ENCODE data around the gene CNTN1. TPM values are rescaled to one million over a fixed set of nuclear protein-coding genes. Genes with fewer than 3 reads are reported as not detected.
"Not testable (repeated sequence)": the region's sequence is repeated elsewhere in the genome, so short reads cannot be mapped to it uniquely, and the experiment has no call there.

Gene CNTN1
- total RNA-seq, 2 donors from 2014 or later, result not detected

DNA sequence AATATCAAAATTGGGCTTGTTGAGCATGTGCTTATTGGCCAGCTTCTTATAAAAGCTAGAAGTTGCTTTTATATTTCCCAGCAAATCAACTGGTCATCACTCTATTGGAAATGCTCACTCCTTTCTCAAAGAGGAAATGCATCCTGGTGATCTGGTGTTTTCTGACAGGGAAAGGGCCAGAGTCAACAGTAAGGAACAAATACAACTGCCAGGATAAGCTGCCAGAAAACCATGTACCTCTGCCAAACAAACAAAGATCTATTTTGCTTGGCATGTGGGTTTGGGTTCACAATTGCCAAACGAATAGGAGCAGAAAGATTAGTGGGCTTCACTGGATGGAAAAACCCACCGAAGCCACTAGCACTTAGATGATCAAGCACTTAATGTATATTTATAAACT, 369.0 kb downstream of the CNTN1 start:
- H3K27ac Mint-ChIP-seq, result no peak overlapping the region
- no peaks in the 10 kb centered on the region for H3K4me1 Mint-ChIP-seq (ENCODE audit: low read depth)
- no peaks in the 10 kb centered on the region for H3K36me3 Mint-ChIP-seq (ENCODE audit: insufficient read depth in 2 of 2)
- H3K27me3 Mint-ChIP-seq (ENCODE audit: low read depth), result no peaks in the 10 kb centered on the region
- no peaks in the 10 kb centered on the region for H3K9me3 Mint-ChIP-seq
- no peak overlapping the region for H3K4me3 Mint-ChIP-seq
- ATAC-seq (replicated peaks in 1 of 2) (no peak), DNase-seq (no peak)

DNA sequence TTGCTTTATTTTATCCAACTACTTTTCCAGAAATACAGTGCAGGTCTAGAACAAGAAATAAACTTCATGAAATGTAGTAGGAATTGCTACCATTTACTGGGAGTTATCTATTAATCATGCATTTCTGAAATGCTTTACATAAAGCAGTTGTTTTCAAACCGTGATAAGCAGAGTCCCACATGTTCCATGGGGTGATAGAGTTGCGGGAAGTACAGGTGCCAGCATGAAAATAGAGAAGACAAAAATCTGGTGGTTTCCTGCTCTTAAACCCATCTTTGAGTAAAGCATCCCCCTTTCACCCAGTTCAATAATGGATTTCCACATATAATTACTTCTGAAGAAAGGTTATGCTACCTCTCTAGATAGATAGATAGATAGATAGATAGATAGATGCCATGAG, 372.2 kb downstream of the CNTN1 start:
- Mint-ChIP-seq H3K4me1 (ENCODE audit: low read depth) (no peaks in the 10 kb centered on the region), H3K36me3 (ENCODE audit: insufficient read depth in 2 of 2) (no peaks in the 10 kb centered on the region), H3K4me3 (no peak overlapping the region), H3K27ac (no peak overlapping the region), H3K9me3 (no peaks in the 10 kb centered on the region), H3K27me3 (ENCODE audit: low read depth) (no peaks in the 10 kb centered on the region)
- DNase-seq (no peak), ATAC-seq (replicated peaks in 1 of 2) (no peak)

DNA sequence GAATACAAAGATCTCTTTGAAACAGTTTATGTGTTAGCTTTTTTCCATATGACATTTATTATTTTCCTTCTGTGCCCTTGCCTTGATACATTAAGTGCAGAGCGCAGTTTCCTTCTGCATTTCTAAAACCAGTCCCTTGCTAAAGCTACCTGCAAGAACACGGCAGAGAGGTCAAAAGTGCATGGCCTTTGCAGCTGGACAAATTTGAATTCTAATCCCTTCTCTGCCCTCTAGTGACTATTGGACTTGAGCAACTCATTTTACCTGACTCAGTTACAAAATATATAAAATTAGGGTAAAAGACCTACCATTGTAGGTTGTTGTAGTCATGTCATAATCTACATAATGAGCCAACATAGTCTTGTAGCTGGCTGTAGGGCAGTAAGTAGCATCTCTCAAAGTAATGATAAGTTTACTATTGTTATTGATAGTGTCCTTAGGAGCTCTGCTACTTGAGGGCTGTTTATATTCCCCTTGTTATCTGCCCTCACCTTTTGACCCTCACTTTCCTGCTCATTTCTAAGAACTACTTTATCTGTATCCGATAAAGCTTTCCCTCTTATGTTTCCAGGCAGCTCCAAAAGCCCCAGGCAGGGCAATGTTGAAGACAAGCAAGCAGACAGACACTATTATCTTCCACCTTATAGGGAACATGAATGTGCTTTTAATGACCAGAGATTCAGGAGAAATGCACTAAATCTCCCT, 375.9 kb downstream of the CNTN1 start:
- Mint-ChIP-seq H3K36me3 (ENCODE audit: insufficient read depth in 2 of 2) (no peaks in the 10 kb centered on the region), H3K4me1 (ENCODE audit: low read depth) (no peaks in the 10 kb centered on the region), H3K27me3 (ENCODE audit: low read depth) (no peaks in the 10 kb centered on the region), H3K4me3 (no peak overlapping the region), H3K27ac (no peak overlapping the region), H3K9me3 (no peaks in the 10 kb centered on the region)
- DNase-seq (no peak), ATAC-seq (replicated peaks in 1 of 2) (no peak)

DNA sequence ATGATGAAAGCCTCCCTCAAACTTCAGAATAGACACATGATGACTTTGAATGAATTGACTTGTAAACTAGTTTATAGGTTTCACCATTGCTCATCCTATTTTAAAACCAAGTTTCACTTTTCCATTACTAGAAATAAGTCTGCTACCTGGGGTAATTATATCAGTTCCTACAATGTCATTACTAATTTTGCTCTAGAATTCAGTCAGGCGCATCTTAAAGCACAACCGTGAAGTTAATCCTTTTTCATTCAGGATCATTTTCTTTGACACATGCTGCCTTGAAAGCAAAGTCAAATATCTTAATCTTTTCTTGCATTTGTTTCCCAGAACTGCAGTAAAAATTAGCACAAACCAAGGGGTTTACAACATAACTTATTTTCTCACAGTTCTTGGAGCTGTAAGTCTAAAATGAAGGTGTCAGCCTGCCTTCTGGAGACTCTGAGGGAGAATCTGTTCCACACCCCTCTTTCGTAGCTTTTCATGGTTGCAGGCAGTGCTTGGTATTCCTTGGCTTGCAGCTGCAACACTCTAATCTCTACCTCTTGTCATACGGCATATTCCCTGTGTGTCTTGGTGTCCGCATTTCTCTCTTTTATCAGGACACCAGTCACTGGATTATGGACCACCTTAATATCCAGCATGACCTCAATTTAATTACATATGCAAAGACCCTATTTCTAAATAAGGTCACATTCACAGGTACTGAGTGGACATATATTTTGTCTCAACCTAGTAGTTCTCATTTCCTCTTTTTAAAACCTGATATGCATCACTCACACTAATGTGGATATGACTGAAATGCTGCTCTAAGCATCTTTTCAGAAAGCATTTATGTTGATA, 381.6 kb downstream of the CNTN1 start:
- Mint-ChIP-seq H3K36me3 (ENCODE audit: insufficient read depth in 2 of 2) (no peaks in the 10 kb centered on the region), H3K27me3 (ENCODE audit: low read depth) (no peaks in the 10 kb centered on the region), H3K27ac (no peak overlapping the region), H3K4me3 (no peak overlapping the region), H3K9me3 (peaks cover 0 to 3% of the 10 kb centered on the region in 2 donors), H3K4me1 (ENCODE audit: low read depth) (no peaks in the 10 kb centered on the region)
- no peak for ATAC-seq (replicated peaks in 1 of 2)
- DNase-seq, result no peak

DNA sequence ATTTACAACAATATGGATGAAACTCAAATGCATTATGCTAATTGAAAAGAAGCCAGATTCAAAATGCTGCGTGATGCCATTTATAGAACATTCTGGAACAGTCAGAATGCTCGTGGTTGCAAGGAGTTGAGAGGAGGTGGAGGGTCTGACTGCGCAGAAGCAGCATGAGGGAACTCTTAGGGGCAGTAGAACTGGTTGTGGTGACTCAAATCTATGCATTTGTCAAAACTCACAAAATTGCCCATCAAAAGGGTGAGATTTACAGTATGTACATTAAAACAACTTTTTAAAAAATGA, 382.2 kb downstream of the CNTN1 start:
- H3K27me3 Mint-ChIP-seq (ENCODE audit: low read depth), result no peaks in the 10 kb centered on the region
- DNase-seq (no peak), ATAC-seq (replicated peaks in 1 of 2) (no peak)
- no peak overlapping the region for H3K4me3 Mint-ChIP-seq
- H3K4me1 Mint-ChIP-seq (ENCODE audit: low read depth), result no peaks in the 10 kb centered on the region
- H3K27ac Mint-ChIP-seq, result no peak overlapping the region
- H3K36me3 Mint-ChIP-seq (ENCODE audit: insufficient read depth in 2 of 2), result no peaks in the 10 kb centered on the region
- H3K9me3 Mint-ChIP-seq, result peaks cover under 1 to 3% of the 10 kb centered on the region in 2 donors

DNA sequence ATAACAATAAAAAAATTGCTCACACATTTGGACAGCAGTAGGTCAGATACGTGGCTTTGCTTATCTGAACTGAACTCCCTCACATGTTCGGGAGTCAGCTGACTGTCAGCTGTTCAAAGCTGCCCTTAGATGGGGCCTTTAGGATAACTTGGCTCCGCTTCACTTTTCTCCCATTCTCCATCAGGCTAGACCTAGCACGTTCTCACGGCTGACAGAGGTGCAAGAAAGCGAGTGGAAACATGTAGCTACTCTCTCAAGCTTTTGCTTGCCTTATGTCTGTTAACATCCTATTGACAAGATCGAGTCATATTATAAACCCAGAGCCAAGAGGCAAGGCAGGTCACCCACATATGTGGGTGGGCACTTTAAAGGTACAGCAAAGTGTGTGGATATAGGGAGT, 383.9 kb downstream of the CNTN1 start:
- no peak for ATAC-seq (replicated peaks in 1 of 2)
- H3K27ac Mint-ChIP-seq, result no peak overlapping the region
- H3K36me3 Mint-ChIP-seq (ENCODE audit: insufficient read depth in 2 of 2), result peaks cover 0 to 3% of the 10 kb centered on the region in 2 donors
- H3K27me3 Mint-ChIP-seq (ENCODE audit: low read depth), result no peaks in the 10 kb centered on the region
- peaks cover 6 to 7% of the 10 kb centered on the region in 2 donors for H3K9me3 Mint-ChIP-seq
- no peak for DNase-seq
- H3K4me3 Mint-ChIP-seq, result no peak overlapping the region
- H3K4me1 Mint-ChIP-seq (ENCODE audit: low read depth), result no peaks in the 10 kb centered on the region

DNA sequence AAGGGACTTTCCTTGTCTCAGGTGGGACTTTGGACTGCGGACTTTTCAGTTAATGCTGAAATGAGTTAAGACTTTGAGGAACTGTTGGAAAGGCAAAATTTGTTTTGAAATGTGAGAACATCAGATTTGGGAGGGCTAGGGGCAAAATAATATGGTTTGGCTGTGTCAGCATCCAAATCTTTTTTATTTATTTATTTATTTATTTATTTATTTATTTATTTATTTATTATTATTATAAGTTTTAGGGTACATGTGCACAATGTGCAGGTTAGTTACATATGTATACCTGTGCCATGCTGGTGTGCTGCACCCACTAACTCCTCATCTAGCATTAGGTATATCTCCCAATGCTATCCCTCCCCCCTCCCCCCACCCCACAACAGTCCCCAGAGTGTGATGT, 389.0 kb downstream of the CNTN1 start:
- DNase-seq; H3K36me3 Mint-ChIP-seq (ENCODE audit: insufficient read depth in 2 of 2); H3K27ac Mint-ChIP-seq; H3K4me3 Mint-ChIP-seq; H3K4me1 Mint-ChIP-seq (ENCODE audit: low read depth); ATAC-seq (replicated peaks in 1 of 2); H3K27me3 Mint-ChIP-seq (ENCODE audit: low read depth): not testable (repeated sequence)
- peaks cover 7 to 13% of the 10 kb centered on the region in 2 donors for H3K9me3 Mint-ChIP-seq

DNA sequence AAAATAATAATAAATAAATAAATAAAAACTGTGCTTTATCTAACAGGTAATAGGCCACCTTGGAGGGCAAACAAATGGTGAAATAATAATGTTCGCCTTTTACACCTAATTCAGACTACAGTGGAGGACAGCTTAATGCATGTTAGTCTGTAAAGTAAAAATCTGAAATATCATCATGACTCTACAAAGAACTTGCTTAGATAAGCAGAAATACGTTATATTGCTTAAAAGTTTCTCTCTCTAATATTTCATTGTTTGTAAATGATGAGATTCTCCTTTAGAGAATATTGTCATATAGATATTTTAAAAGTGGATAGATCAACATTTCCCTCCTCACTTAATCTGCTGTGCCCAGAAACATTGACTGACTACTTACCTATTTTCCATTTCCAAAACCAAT, 397.2 kb downstream of the CNTN1 start:
- no peak for DNase-seq
- H3K36me3 Mint-ChIP-seq (ENCODE audit: insufficient read depth in 2 of 2), result peaks cover 2 to 4% of the 10 kb centered on the region in 2 donors
- no peak overlapping the region for H3K27ac Mint-ChIP-seq
- no peak overlapping the region for H3K4me3 Mint-ChIP-seq
- no peaks in the 10 kb centered on the region for H3K27me3 Mint-ChIP-seq (ENCODE audit: low read depth)
- no peaks in the 10 kb centered on the region for H3K4me1 Mint-ChIP-seq (ENCODE audit: low read depth)
- ATAC-seq (replicated peaks in 1 of 2), result no peak
- H3K9me3 Mint-ChIP-seq, result peaks cover 2 to 11% of the 10 kb centered on the region in 2 donors

DNA sequence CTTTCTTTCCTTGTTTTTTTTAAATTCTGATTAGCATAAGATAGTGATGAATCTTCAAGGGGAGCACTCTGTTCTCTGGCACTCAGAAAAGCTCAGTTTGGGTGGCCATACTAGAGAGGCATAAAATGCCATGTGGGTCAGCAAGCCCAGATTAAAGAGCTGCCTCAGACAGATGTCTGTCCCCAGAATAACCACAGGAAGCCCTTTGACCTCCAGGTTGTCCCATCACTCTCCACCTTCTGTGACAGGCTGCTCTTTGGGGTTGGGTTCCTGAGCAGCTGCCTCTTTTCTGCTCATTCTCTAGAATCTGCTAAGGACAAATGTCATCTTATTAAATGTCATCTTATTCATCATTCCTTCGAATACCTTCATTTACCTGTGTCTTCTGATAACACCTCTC, 399.9 kb downstream of the CNTN1 start:
- Mint-ChIP-seq H3K4me3 (no peak overlapping the region), H3K4me1 (ENCODE audit: low read depth) (no peaks in the 10 kb centered on the region), H3K27me3 (ENCODE audit: low read depth) (no peaks in the 10 kb centered on the region), H3K27ac (no peak overlapping the region), H3K9me3 (peaks cover 5 to 7% of the 10 kb centered on the region in 2 donors), H3K36me3 (ENCODE audit: insufficient read depth in 2 of 2) (peaks cover 2 to 4% of the 10 kb centered on the region in 2 donors)
- DNase-seq (no peak), ATAC-seq (replicated peaks in 1 of 2) (no peak)

DNA sequence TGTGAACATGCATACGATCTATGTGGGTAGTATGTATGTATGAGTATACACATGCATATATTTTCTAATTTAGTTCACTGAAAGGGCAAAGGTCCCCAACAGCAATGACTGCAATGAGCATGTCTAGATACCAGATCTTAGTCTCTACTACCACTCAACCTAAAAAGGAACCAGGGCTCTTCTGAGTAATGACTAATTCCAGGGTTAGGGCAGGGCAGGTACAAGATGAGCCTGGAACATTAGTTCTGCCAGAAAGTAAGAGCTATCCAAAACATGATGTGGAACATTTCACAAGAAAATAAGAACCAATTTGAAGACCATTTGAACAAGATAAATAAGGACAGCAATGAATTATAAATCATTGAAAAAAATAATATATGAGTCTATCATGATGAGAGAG, 404.6 kb downstream of the CNTN1 start:
- Mint-ChIP-seq H3K4me3 (no peak overlapping the region), H3K9me3 (peaks cover 0 to 2% of the 10 kb centered on the region in 2 donors), H3K36me3 (ENCODE audit: insufficient read depth in 2 of 2) (no peaks in the 10 kb centered on the region), H3K27ac (no peak overlapping the region), H3K27me3 (ENCODE audit: low read depth) (no peaks in the 10 kb centered on the region), H3K4me1 (ENCODE audit: low read depth) (no peaks in the 10 kb centered on the region)
- no peak for DNase-seq
- ATAC-seq (replicated peaks in 1 of 2), result no peak

DNA sequence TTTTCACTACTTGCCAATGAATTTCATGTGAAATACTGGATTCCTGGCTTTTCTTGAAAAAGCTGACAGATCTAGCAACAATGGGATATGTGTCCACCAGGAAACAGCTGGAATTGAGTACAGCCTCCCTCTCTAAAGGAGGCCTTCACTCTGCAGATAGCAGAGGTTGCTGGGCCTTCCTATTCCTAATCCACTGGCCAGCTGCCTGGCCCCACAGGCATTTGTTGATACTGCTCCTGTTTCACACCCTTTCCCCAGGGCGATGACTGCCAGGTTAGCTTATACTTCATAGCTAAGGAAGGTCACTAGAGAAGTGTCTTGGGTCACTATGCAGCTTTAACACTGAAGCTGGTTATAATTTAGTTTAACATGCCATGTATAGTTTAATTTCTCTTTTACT, 408.3 kb downstream of the CNTN1 start:
- Mint-ChIP-seq H3K9me3 (peaks cover 0 to 2% of the 10 kb centered on the region in 2 donors), H3K4me1 (ENCODE audit: low read depth) (no peaks in the 10 kb centered on the region), H3K36me3 (ENCODE audit: insufficient read depth in 2 of 2) (no peaks in the 10 kb centered on the region), H3K27me3 (ENCODE audit: low read depth) (no peaks in the 10 kb centered on the region), H3K4me3 (no peak overlapping the region), H3K27ac (no peak overlapping the region)
- ATAC-seq (replicated peaks in 1 of 2) (no peak), DNase-seq (no peak)

DNA sequence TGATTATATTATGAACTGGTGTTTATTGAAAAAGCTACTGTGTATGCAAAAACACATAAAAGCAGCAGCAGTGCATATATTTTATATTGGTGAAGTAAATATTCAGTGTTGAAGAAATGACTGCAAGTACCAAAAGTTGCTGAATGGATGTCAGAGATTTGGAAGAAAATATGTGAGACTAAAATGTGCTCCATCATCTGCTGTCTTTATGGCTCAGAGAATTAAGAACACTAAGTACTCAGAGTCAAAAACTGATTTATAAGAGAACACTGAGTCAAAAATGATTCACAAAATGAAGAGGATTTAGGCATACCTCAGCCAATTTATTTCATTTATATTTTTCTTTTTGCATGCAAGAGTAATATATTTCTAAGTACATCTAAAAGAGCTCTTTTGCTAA, 409.6 kb downstream of the CNTN1 start:
- no peaks in the 10 kb centered on the region for H3K27me3 Mint-ChIP-seq (ENCODE audit: low read depth)
- no peaks in the 10 kb centered on the region for H3K36me3 Mint-ChIP-seq (ENCODE audit: insufficient read depth in 2 of 2)
- no peak overlapping the region for H3K4me3 Mint-ChIP-seq
- peaks cover 0 to 1% of the 10 kb centered on the region in 2 donors for H3K9me3 Mint-ChIP-seq
- ATAC-seq (replicated peaks in 1 of 2) (no peak), DNase-seq (no peak)
- H3K4me1 Mint-ChIP-seq (ENCODE audit: low read depth), result no peaks in the 10 kb centered on the region
- H3K27ac Mint-ChIP-seq, result no peak overlapping the region

DNA sequence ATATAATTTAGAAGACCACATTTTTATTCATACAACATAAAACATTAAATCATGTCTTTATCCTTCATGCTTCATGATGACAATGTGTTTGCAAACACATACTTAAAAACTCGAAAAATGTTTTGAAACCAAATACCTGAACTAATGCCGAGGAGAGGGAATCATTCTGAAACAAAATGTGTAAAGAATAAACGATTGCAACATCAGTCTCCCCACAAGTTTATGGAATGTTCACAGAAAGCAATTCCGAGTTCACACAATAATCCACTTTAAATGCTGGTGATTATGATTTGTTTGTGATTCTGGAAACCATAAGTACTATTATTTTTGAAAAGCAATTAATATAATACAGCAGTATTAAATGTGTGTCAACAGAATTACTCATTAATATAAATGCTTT, 411.4 kb downstream of the CNTN1 start:
- DNase-seq (no peak), ATAC-seq (replicated peaks in 1 of 2) (no peak)
- Mint-ChIP-seq H3K9me3 (peaks cover 0 to 3% of the 10 kb centered on the region in 2 donors), H3K4me1 (ENCODE audit: low read depth) (no peaks in the 10 kb centered on the region), H3K4me3 (no peak overlapping the region), H3K27ac (no peak overlapping the region), H3K27me3 (ENCODE audit: low read depth) (no peaks in the 10 kb centered on the region), H3K36me3 (ENCODE audit: insufficient read depth in 2 of 2) (no peaks in the 10 kb centered on the region)

DNA sequence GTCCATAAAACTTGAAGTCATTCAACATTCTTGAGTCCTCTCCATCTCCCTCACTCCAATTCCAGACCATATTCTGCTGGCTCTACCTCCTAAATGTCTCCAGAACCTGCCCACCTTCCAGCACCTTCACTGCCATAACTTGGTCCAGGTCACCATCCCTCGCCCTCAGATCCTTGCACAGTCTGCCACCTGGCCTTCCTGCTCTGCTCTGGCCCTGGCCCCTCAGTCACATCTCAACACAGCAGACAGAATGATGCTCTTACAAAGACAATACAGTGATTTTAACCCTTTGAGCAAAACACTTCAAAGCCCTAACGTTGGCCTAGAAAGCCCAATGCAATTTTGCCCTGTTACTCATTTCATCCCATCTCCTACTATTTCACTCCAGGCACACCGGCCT, 414.1 kb downstream of the CNTN1 start:
- no peaks in the 10 kb centered on the region for H3K27me3 Mint-ChIP-seq (ENCODE audit: low read depth)
- H3K27ac Mint-ChIP-seq, result no peak overlapping the region
- ATAC-seq (replicated peaks in 1 of 2) (no peak), DNase-seq (no peak)
- H3K36me3 Mint-ChIP-seq (ENCODE audit: insufficient read depth in 2 of 2), result no peaks in the 10 kb centered on the region
- H3K4me3 Mint-ChIP-seq, result no peak overlapping the region
- H3K4me1 Mint-ChIP-seq (ENCODE audit: low read depth), result no peaks in the 10 kb centered on the region
- peaks cover 2 to 3% of the 10 kb centered on the region in 2 donors for H3K9me3 Mint-ChIP-seq
